PFSK-1 (cell line): ENCODE results near the gene APBB2.

Source experiments
- FOXP2 ChIP-seq: optimal IDR thresholded peaks from 2 replicates; pipeline ENCODE3; 2011; ENCODE audit warnings: borderline replicate concordance, control low read depth, inconsistent platforms; ENCODE audit not compliant: insufficient read depth; ENCODE audit errors: extremely low read length, extremely low read depth
- POLR2AphosphoS5 ChIP-seq: IDR thresholded peaks from 2 replicates; pipeline ENCODE4 v1.6.1; 2012; ENCODE audit warnings: low read depth, mild to moderate bottlenecking, control low read depth, low read length, moderate library complexity
- REST ChIP-seq, 2 experiments: IDR thresholded peaks; 2 replicates each; pipeline versions ENCODE4 v1.6.1 to v1.8.0; 2011 to 2012; ENCODE audit warnings: low read depth in 2 of 2, low read length in 2 of 2, control low read depth in 1 of 2, inconsistent platforms in 1 of 2, mild to moderate bottlenecking in 1 of 2, moderate library complexity in 1 of 2; ENCODE audit not compliant: insufficient read depth in 1 of 2
- SIN3A ChIP-seq: IDR thresholded peaks from 2 replicates; pipeline ENCODE4 v1.6.1; 2012; ENCODE audit warnings: mild to moderate bottlenecking, low read length, moderate library complexity, borderline replicate concordance; ENCODE audit not compliant: insufficient read depth
- TAF1 ChIP-seq: IDR thresholded peaks from 2 replicates; pipeline ENCODE4 v1.6.1; 2012; ENCODE audit warnings: low read length, control low read depth, borderline replicate concordance; ENCODE audit not compliant: insufficient read depth

APBB2 gene

GRCh38 chr4:40998675-40999358, 215.5 kb downstream of the APBB2 start:
- TF ChIP-seq POLR2AphosphoS5 (no peak), TAF1 (no peak), SIN3A (no peak), REST (IDR thresholded peaks at IDR 0.05; ENCODE audit: insufficient read depth in 1 of 2, low read depth in 2 of 2, low read length in 2 of 2) (no peak), FOXP2 (no peak)

DNA sequence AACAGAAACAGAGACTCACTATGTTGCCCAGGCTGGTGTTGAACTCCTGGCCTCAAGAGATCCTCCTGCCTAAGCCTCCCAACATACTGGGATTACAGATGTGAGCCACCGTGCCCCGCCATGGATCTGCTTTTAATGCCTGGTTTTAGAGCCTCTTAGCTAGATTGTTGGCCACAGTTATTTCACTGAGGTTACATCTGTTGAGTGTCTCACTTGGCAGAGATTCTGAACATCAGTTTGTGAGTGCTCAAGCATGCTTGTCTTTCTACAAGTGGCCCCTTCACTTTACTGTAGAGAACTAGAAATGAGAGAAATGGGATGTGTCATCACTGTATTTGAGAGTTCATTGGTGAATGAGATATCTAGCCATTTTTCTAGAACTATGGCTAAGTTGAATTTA, 218.5 kb downstream of the APBB2 start:
- TF ChIP-seq FOXP2 (no peak), TAF1 (no peak), SIN3A (no peak), POLR2AphosphoS5 (no peak)

DNA sequence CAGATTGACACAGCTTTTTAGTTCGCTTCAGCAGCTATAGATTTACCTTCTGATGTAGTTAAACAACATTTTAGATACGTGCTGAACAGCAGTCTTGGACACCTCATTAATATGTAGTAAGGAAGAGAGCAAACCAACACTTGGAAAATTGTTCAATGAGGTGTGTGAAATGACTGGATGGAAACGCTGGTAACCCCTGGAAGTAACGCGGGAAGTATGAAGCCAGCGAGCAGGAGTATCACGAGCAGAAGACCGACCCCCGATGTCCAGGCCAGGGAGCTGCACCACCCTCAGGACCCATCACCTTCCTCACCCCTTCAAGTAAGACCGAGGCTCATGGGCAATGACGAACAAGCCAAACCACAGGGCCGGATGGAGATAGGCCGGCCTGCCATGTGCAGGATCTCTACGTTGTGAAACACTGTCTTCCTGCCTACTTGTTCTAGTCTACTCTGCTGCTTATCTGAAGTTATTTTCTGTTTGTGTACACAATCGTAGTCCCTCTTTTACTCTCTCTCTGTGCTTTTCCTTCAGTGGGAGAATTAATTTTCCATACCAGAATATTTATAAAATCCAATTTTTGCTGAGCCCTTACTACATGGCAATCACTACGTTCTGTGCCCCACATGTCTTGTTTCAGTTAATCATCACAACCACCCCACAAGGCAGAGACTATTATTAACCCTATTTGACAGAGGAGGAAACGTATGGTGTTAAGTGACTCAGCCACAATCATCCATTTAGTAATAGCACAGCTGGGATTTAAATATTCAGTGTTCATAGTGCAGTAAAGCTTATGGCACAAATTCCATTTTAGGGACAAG, 221.7 kb downstream of the APBB2 start:
- TF ChIP-seq POLR2AphosphoS5, result no peak
- TF ChIP-seq REST (IDR thresholded peaks at IDR 0.05; ENCODE audit: insufficient read depth in 1 of 2, low read depth in 2 of 2, low read length in 2 of 2), result 0 out of 4 replicates have a peak, but pooled peaks of 1 of the 2 experiments have one; percentile 9
- TF ChIP-seq FOXP2, result peak; percentile 24
- peak; percentile 21; the same call in 1 of the 2 replicates for TF ChIP-seq SIN3A

DNA sequence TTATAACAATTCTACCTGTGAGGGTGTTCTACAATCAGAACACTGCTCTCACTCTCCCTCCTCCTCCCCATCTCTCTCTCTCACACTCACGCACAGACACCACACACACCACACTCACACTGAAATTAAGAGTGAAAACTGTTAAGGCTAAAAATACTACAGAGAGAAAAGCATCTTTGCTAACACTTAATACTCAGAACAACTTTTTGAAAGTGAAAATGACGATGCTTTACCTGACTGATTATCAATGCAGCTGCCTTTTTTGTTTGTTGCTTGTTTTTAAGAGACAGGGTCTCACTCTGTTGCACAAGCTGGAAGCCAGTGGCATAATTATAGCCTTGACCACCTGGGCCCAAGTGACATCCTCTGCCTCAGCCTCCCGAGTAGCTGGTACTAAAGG, 222.4 kb downstream of the APBB2 start:
- TF ChIP-seq SIN3A, result no peak
- no peak for TF ChIP-seq FOXP2
- no peak for TF ChIP-seq REST (IDR thresholded peaks at IDR 0.05; ENCODE audit: insufficient read depth in 1 of 2, low read depth in 2 of 2, low read length in 2 of 2)
- TF ChIP-seq POLR2AphosphoS5, result no peak
- TF ChIP-seq TAF1, result no peak

DNA sequence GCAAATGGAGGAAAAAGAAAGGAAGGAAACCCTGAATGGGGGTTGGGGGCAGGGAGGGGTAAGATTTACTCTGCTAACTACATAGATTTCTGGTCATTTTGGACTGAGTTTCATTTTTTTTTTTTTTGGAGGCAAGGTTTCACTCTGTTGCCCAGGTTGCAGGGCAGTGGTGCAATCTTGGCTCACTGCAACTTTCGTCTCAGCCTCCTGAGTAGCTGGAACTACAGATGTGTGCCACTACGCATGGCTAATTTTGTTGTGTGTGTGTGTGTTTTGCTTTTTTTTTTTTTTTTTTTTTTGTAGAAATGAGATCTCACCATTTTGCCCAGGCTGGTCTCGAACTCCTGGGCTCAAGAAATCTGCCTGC, 223.5 kb downstream of the APBB2 start:
- no peak for TF ChIP-seq REST (IDR thresholded peaks at IDR 0.05; ENCODE audit: insufficient read depth in 1 of 2, low read depth in 2 of 2, low read length in 2 of 2)
- no peak for TF ChIP-seq POLR2AphosphoS5
- TF ChIP-seq FOXP2, result no peak
- TF ChIP-seq TAF1, result no peak
- TF ChIP-seq SIN3A, result no peak
